Calu3 (cell line): ENCODE data around the gene TXN2. TPM values are rescaled to one million over a fixed set of nuclear protein-coding genes. Genes with fewer than 3 reads are reported as not detected.

Experiments used
- BruUV-seq: library from RNA; stranded (reverse); fragments of 400-500 nt; replicated peaks from 2 replicates; lab custom pipeline; 2021; lab: Mats Ljungman, UMichigan
- CTCF ChIA-PET: fragments of 300-600 bp; sonication (Branson Sonifier 250); formaldehyde crosslinking; loops from one replicate; lab custom pipeline; 2022; ENCODE audit warnings: antibody characterized with exemption; lab: Charles Lee
- DNase-seq: peaks from one replicate; pipeline ENCODE4 v3.0.0; 2022
- H3K27ac Mint-ChIP-seq: one replicate; pipeline ENCODE4 v1.8.0; 2022; ENCODE audit warnings: mixed read lengths; ENCODE audit not compliant: unreplicated experiment
- H3K27me3 Mint-ChIP-seq: one replicate; pipeline ENCODE4 v1.8.0; 2022; ENCODE audit warnings: mixed read lengths; ENCODE audit not compliant: unreplicated experiment
- H3K36me3 Mint-ChIP-seq: one replicate; pipeline ENCODE4 v1.8.0; 2022; ENCODE audit warnings: mild to moderate bottlenecking, moderate library complexity, mixed read lengths; ENCODE audit not compliant: insufficient read depth, unreplicated experiment
- H3K4me1 Mint-ChIP-seq: one replicate; pipeline ENCODE4 v1.8.0; 2022; ENCODE audit warnings: mild to moderate bottlenecking, low read depth, mixed read lengths; ENCODE audit not compliant: unreplicated experiment
- H3K4me3 Mint-ChIP-seq: one replicate; pipeline ENCODE4 v1.8.0; 2022; ENCODE audit warnings: mild to moderate bottlenecking, low read depth, moderate library complexity, mixed read lengths; ENCODE audit not compliant: unreplicated experiment
- H3K9me3 Mint-ChIP-seq: one replicate; pipeline ENCODE4 v1.8.0; 2022; ENCODE audit warnings: low read depth, mixed read lengths; ENCODE audit not compliant: unreplicated experiment
- intact Hi-C: fragments of 100-400 bp; cut with micrococcal nuclease; formaldehyde crosslinking; loops from one replicate; pipeline ENCODE4 v1.10.0; 2022; ENCODE audit not compliant: unreplicated experiment
- total RNA-seq: library from RNA; stranded (reverse); gene quantifications from 2 replicates; pipeline ENCODE4 v1.2.3, GENCODE V29; 2022
- TF ChIP-seq, protein P1 (sequence below): fragments of 200-600 bp; IDR thresholded peaks from one replicate; pipeline ENCODE4 v1.8.0; 2022; ENCODE audit warnings: antibody characterized with exemption; ENCODE audit not compliant: unreplicated experiment

TXN2 gene
- total RNA-seq, 1 experiment from 2014 or later, result 58.4 TPM

GRCh38 chr22:36471341-36471821 is 10.1 kb downstream of the TXN2 start:
- Mint-ChIP-seq H3K27me3 (no peaks in the 10 kb centered on the region), H3K27ac (no peak overlapping the region), H3K9me3 (no peaks in the 10 kb centered on the region), H3K36me3 (peaks cover 35% of the 10 kb centered on the region), H3K4me1 (peaks cover 21% of the 10 kb centered on the region), H3K4me3 (no peak overlapping the region)
- CTCF ChIA-PET, result interaction anchor here (1.2 to 2.2 kb wide), 5 partner anchors 10 to 170 kb away, joined by 3 to 31 read pairs (median 4); partner anchors contain the start of gene TXN2
- BruUV-seq, result no TSS peak
- intact Hi-C loops, result no loop called here
- TF ChIP-seq, protein P1, sequence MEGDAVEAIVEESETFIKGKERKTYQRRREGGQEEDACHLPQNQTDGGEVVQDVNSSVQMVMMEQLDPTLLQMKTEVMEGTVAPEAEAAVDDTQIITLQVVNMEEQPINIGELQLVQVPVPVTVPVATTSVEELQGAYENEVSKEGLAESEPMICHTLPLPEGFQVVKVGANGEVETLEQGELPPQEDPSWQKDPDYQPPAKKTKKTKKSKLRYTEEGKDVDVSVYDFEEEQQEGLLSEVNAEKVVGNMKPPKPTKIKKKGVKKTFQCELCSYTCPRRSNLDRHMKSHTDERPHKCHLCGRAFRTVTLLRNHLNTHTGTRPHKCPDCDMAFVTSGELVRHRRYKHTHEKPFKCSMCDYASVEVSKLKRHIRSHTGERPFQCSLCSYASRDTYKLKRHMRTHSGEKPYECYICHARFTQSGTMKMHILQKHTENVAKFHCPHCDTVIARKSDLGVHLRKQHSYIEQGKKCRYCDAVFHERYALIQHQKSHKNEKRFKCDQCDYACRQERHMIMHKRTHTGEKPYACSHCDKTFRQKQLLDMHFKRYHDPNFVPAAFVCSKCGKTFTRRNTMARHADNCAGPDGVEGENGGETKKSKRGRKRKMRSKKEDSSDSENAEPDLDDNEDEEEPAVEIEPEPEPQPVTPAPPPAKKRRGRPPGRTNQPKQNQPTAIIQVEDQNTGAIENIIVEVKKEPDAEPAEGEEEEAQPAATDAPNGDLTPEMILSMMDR, result no peak
- DNase-seq, result no peak

GRCh38 chr22:36470994-36471331 is 10.5 kb downstream of the TXN2 start:
- Mint-ChIP-seq H3K4me3 (no peak overlapping the region), H3K27me3 (no peaks in the 10 kb centered on the region), H3K36me3 (peaks cover 39% of the 10 kb centered on the region), H3K9me3 (no peaks in the 10 kb centered on the region), H3K4me1 (peaks cover 25% of the 10 kb centered on the region), H3K27ac (no peak overlapping the region)
- intact Hi-C loops, result loop anchor here (1.0 kb wide), 1 partner anchor 170 kb away; no protein-coding TSS in a partner anchor
- no TSS peak for BruUV-seq
- TF ChIP-seq, protein P1, result no peak
- CTCF ChIA-PET, result interaction anchor here (0.8 to 2.2 kb wide), 6 partner anchors 11 to 170 kb away, joined by 3 to 31 read pairs (median 4); partner anchors contain the start of gene TXN2
- DNase-seq, result no peak

DNA sequence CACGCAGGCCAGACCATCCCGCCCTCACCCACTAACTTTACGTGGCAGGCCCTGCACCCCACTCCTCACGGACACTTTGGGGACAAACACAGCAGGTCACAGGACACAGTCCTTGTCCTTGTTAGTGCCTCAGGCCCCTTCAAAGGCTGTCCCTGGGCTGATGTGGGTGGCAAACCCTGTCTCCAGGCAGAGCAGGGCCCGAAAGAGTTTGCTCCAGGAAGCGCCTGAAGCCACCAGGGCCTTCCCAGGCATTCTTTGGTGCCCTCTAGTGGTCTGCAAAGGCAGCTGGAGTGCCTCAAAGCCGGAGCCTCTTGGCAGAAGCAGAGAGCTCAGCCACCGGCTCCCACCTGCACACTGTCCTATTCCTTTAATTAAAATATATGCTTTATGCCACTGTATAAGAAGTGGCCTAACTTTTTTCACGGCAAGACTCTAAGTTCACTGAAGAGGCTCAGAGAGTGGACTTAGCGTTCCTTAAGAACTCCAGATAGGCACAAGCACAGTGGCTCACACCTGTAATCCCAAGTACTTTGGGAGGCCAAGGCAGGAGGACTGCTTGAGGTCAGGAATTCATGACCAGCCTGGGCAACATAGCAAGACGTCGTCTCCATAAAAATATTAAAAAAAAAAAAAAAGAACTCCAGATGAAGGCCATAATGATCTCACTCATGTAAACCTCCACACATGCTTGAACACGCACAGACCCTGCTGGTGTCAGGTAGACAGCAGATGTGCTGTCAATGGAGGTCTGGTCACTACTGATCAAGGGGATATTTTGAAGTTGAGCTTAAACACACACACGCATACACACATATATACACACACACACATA is 11.1 kb downstream of the TXN2 start:
- no peak overlapping the region for H3K4me3 Mint-ChIP-seq
- intact Hi-C loops, result loop anchor here (1.0 kb wide), 1 partner anchor 169 kb away; no protein-coding TSS in a partner anchor
- no peaks in the 10 kb centered on the region for H3K9me3 Mint-ChIP-seq
- DNase-seq, result peak; percentile 85
- H3K27me3 Mint-ChIP-seq, result no peaks in the 10 kb centered on the region
- peaks cover 44% of the 10 kb centered on the region for H3K36me3 Mint-ChIP-seq
- BruUV-seq, result no TSS peak
- CTCF ChIA-PET, result interaction anchor here (0.6 to 2.2 kb wide), 19 partner anchors 11 to 276 kb away, joined by 3 to 31 read pairs (median 4); partner anchors contain the start of genes MYH9 and TXN2
- H3K4me1 Mint-ChIP-seq, result peaks cover 31% of the 10 kb centered on the region
- no peak overlapping the region for H3K27ac Mint-ChIP-seq
- TF ChIP-seq, protein P1, result peak; percentile 91

DNA sequence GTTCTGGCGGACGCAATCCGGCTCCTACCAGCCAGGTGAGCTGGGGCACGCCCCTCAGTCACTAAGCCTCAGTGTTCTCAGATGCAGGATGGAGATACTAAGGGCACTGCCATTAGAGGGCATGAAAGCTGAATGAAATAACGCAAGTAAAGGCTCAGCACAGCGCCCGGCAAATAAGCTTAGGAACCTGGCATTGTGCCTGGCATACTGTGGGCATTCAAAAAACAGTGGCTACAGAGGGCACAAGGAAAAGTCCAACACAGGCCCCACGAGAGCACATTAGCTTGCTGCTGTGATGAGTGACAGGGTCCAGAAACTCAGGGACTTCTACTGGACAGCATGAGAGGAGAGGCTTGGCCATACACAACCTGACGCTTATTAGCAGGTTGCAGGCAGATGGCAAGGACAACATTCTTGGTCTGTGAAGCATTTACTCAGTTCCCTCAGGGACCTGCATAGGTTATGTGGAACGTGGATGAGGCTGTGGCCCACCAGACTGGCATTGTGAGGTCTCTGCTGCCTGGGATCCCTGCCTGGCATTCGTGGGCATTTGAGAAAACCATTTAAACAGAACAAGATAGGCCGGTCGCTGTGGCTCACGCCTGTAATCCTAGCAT is 12.2 kb downstream of the TXN2 start:
- no peaks in the 10 kb centered on the region for H3K27me3 Mint-ChIP-seq
- H3K4me1 Mint-ChIP-seq, result peaks cover 38% of the 10 kb centered on the region
- TF ChIP-seq, protein P1, result no peak
- DNase-seq, result no peak
- CTCF ChIA-PET, result interaction anchor here (0.8 to 2.2 kb wide), 3 partner anchors 141 to 168 kb away, joined by 3 to 31 read pairs (median 3); no protein-coding TSS in a partner anchor
- peaks cover 41% of the 10 kb centered on the region for H3K36me3 Mint-ChIP-seq
- H3K9me3 Mint-ChIP-seq, result no peaks in the 10 kb centered on the region
- intact Hi-C loops, result loop anchor here (5.0 kb wide), 1 partner anchor 82 kb away; the partner anchor contains the start of gene MYH9
- no peak overlapping the region for H3K27ac Mint-ChIP-seq
- no peak overlapping the region for H3K4me3 Mint-ChIP-seq
- no TSS peak for BruUV-seq
